ELF-1 (cell line): Measurements from ENCODE around the gene SLC5A10.
"Not testable (repeated sequence)": the region's sequence is repeated elsewhere in the genome, so short reads cannot be mapped to it uniquely, and the experiment has no call there.

Source experiments
- DNase-seq: peaks from one replicate; pipeline ENCODE4 v3.0.0-alpha.2; 2016; ENCODE audit warnings: low read depth, low spot score

The SLC5A10 gene

DNA sequence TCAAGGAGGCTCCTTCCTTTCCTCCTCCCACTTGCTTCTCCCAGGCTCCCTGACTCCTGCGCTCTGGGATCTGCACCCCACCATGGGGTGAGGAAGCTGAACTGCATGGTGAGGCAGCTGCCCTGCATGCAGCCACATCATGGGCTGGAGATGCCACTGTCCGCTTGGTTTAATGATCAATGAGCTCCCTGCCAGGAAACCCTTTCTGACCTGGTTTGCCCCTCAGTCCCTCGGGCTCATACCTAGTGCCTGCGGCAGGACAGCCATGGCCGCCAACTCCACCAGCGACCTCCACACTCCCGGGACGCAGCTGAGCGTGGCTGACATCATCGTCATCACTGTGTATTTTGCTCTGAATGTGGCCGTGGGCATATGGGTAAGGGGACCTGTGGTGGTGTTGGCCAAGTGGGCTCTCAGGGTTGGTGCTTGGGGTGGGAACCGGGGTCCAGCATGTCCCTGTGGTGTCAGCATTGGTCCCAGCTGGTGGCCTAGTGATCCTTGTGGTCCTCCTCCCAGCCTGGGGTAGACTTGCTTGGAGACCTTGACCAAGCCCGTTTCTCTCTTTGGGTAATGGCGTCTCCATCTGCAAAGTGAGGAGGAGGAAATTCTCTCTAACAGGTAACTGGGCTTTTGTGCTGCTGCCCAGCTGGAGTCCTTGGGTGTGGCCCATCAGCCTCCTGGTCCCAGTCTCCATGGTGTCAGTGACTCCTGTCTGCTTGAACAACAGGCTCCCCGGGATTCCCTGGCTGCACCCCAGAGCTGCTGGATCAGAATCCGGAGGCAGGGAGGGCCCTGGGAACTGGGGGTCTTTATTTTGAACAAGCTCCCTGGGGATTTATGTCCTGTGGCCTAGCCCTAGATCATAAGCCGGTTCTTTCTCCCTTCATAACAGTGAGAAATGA, at the start of gene SLC5A10:
SLC5A10 (plus strand) TSS at position 225 of the 902 bp plus-strand sequence; CDS start at position 266, 41 bp downstream.
- no peak for DNase-seq

DNA sequence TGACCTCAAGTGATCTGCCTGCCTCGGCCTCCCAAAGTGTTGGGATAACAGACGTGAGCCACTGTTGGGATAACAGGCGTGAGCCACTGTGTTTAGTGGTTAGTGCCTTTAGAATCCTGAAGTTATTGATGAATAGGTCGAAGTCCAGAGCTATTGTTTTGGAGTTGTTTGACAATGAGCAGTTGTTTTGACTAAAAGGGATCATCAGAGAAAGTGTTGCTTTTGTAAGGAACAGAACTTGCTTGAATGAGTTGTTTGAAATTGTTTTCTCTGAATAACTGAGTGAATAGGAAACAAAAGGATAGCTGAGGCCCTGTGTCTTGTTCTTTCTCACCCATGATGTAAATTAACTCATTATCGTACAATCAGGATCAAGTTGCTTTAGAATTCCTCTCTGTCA, 47.5 kb upstream of the SLC5A10 start:
- no peak for DNase-seq

DNA sequence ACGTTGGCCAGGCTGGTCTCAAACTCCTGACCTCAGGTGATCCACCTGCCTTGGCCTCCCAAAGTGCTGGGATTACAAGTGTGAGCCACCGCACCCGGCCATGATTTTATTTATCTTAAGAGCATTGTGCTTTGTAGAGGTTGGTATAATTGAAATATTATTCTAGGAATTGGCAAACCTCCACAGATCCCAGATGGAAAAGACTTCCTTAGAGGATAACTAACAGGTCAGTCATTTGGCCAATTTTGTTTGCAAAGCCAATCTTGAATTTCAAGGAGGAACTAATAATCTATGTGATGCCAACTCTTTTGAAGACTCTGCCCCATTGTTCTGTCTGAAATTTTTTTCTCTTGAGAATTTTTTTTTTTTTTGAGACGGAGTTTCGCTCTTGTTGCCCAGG, 46.7 kb upstream of the SLC5A10 start:
- no peak for DNase-seq

DNA sequence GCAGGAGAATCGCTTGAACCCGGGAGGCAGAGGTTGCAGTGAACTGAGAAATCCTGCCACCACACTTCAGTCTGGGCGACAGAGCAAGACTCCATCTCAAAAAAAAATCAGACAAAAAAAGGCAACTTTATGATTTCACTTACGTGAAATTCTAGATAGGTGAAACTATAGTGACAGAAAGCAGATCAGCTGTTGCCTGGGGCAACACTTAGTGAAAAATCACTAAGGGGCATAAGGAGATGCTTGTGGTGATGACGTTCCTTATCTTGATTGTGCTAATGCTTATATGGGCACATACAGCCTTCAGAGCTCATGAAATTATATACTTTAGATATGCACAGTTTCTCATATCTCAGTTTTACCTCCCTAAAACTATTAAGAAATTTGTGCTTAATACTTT, 41.6 kb upstream of the SLC5A10 start:
- no peak for DNase-seq

DNA sequence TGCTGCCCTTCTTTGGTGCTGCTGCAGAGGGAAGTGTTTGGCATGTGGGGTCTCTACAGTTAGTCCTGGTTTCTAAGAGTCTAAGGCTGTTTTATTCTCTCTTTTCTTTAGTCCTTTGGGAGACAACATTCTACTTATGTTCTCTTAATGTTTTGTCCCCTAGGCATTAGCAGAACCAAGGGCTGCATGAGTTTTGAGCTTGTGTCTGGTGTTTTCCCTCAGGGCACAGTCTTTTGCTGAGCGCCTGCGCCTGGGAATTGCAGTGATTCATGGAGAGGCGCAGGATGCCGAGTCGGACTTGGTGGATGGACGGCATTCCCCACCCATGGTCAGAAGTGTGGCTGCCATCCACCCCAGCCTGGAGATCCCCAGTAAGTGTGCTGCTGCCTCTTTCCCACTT, 41.1 kb upstream of the SLC5A10 start:
- peak; percentile 67 for DNase-seq

DNA sequence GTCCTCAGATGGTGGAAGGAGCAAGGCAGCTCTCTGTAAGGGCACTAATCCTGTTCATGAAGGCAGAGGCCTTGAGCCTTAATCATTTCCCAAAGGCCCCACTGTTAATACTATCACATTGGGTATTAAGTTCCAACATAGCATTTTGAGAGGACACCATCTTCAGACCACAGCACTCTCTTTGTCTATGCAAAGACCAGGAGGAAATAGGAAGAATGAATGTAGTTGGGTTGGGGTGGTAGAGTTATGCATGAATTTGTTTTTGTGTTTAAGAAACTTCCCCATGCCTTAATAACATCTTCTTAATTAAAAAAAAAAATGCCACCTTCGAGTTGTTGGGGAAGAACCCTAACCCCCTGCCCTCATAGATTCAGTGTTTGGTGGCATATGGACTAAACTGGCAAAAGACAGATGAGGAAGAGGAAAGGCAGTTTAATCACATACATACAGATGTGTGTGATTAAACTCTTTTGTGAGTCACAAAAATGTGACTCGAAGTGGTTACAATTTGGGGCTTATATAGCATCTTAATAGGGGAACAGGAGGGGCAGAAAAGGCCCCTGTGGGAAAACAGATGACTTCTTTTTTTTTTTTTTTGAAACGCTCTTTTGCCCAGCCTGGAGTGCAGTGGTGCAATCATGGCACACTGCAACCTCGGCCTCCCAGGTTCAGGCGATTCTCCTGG, 35.0 kb upstream of the SLC5A10 start:
- DNase-seq, result no peak

DNA sequence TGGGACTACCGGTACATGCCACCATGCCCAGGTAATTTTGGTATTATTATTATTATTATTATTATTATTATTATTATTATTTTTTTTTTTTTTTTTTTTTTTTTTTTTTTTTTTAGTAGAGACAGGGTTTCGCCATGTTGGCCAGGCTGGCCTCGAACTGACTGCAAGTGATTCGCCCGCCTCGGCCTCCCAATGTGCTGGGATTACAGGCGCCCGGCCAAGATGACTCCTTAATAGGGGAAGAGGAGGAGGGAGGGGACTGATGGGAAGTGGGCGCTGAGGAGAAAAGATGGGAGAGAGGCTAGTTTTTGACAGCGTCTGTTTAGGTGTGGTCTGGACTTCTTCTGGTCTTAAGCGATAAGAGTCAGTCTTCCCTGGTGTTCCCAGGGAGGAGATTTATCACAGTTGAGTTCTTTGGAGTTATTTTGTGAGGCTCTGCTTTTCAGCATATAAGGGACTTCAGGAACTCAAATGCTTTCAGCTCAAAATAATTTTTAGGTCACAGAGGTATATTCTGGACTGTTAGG, 34.4 kb upstream of the SLC5A10 start:
- DNase-seq, result no peak

DNA sequence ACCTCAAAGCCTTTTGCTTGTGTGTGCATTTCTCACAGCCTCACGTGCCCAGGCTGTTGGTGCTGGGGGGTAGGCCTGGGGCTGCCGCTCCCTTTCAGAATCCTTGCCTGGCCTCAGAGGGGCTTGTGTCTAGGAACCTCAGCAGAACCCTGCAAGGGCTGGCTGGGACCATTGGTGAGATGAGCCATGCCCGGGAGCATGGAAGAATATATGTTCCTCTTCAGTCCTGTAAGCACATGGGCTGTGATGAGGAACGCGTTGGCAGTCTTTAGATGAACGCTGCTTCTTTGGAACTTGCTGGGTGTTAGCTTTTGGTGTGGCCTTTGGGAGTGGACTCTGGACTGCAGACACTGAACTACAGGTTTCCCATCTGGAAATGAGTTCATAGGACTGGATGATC, 32.0 kb upstream of the SLC5A10 start:
- DNase-seq, result no peak

DNA sequence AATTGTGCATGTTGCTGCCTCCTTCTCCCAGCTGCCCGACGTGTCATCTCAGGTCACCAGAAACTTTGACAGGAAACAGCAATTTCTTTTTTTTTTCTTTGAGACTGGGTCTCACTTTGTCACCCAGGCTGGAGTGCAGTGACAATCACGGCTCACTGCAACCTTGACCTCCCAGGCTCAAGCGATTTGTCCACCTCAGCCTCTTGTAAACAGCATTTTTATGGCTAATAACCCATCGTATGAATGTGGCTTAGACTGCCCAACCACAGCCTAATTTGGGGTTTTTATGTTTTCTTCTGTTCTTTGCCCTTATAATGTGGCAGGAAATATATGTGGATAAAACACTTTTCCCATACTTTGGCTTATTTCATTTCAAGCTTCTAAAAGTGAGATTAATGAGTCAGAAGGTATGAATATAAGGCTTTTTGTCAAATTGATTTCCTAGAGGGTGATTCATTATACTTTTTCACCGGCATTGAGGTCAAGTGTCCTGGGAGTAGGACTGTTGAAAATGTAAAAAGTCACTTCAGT, 31.0 kb upstream of the SLC5A10 start:
- DNase-seq, result no peak

DNA sequence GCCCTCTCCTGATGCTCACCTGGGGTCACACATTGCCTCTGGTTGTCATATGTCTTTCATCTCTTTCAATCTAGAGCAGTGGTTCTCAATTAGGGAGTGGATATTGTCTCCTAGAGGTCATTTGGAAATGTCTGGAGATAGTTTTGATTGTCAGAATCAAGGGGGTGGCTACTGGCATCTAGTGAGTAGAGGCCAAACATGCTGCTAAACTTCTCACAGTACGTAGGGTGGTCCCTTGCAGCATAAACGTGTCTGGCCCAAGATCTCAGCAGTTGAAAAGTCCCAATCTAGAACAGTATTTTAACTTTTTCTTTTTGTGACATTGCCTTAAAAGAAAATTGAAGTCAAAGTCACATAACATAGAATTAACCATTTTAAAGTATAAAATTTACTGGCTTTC, 30.5 kb upstream of the SLC5A10 start:
- DNase-seq, result no peak

DNA sequence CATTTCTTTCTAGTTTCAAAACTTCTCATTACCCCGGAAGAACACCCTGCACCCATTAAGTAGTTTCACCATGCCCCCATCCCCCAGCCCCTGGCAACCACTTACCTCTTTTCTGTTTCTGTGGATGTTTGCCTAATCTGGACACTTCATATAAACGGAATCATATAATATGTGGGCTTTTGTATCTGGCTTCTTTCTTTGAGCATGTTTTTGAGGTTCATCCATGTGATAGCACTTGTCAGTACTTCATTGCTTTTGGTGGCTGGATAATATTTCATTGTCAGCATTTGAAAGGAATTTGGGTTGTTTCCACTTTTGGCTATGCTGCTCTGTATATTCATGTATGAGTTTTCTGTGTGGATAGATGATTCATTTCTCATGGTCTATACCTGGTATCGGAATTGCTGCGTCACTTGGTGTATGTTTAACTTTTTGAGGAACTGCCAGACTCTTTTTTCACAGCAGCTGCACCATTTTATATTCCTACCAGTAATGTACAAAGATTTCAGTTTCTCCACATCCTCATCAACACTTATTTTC, 30.0 kb upstream of the SLC5A10 start:
- DNase-seq, result no peak

DNA sequence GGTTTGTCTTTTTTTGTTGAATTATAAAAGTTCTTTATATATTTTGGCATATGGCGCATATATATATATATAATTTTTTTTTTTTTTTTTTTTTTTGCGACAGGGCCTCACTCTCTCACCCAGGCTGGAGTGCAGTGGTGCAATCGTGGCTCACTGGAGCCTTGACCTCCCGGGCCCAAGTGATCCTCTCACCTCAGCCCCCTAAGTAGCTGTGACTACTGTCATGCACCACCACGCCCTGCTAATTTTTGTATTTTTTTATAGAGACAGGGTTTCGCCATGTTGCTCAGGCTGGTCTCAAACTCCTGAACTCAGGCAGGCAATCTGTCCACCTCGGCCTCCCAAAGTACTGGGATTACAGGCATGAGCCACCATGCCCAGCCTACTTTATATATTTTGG, 29.4 kb upstream of the SLC5A10 start:
- DNase-seq, result not testable (repeated sequence)

DNA sequence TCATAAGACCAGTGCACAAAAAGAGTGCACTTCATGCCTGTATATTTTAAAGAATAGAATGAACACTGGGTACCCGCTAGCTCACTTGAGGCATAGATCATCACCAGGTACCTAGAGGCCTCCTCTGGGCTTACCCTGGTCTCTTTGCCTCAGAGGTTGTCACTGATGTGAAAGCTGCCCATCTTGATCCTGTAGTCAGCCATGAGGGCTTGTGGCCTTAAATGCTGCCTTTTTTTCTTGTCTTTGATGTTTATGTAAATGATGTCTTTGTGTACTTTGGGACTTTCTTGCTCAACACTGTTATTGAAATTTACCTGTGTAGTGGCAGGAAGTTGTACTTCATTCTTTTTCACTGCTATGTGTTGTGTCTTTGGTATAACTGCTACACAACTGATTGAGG, 26.8 kb upstream of the SLC5A10 start:
- no peak for DNase-seq

DNA sequence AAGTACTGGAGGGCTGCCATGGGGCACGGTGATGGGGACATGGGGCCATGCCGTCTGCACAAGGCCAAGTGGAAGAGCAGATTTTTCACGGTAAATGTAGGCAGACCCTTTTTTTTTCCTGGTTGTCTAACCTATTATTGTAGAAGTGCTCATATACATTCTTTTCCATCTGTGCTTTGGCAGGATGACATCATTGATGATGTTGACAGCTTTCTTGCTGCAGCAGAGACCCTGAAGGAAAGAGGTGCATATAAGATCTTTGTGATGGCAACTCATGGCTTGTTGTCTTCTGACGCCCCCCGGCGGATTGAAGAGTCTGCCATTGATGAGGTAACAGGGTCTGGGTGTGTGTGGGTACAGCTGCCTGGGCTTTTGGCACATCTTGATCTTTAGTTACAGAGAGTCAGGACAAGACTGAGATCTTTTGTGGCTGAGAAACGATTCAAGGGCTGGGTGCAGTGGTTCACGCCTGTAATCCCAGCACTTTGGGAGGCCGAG, 23.3 kb upstream of the SLC5A10 start:
- DNase-seq, result no peak

DNA sequence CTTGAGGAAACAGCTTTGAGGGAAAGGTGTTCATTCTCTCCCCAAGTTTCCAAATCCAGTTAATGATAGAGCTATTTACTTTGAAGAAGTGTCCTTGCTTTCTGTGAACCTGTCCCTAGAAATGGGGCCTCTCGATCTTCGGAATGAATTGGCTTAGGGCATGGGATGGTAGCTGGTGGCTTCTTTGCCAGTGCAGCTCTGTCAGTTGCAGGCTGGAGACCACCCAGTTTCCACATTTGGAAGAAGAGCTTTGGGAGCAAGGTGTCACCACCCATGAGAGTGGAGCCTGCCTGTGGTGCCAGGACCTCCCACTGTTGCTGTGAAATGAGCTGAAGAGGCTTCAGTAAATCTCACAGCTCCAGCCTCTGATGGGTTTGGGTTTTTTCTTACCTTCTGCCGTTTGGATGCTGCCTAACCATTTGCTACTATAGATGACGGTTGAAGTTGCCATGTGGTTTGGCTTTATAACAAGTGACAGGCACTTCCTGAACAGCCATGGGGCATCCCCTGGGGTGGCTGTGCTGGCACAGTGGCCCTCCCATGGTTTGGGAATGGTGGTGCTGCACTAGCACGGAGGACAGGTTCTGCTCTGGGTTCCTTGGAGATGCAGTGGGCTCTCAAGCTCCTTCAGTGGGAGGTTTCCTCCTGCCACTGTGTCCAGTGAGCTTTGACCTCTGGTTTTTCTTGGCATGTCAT, 19.5 kb upstream of the SLC5A10 start:
- no peak for DNase-seq

DNA sequence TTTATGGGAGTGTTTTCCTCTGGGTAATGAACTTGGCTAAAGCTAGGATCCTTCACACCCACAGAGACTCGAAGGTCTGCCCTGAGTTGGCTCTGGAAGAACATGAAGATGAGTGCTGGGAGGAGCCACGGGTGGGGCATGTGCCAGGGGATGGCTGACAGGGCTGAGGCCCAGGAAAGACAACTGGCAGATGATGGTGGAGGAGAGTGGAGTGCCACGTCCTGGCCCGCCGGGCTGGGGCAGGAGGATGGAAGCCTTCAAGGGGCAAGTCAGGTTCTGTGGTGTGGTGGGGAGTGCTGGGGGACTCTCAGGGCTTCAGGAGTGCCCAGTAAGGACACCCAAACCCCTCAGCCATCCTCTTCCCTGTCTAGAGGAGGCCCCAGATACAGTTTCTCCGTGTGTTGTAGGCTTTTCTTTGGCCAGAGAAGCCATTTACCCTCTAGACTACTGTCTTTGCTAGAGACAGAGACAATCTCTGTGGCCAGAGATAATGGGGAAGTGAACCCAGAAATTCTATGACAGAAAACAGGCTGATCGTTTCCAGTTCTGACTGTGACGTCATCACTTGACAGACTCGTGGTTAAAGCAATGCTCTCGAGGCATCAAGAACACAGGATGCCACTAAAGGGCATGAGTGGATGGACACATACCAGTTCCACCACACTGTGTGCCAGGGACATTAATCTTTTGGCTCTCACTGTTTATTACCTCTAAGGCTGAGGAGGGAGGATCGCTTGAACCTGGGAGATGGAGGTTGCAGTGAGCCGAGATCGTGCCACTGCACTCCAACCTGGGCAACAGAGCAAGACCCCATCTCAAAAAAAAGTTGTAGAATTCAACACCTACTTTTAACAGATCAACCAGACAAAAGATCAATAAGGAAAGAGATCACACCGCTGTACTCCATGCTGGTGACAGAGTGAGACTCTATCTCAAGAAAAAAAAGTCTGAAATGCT, 18.6 kb upstream of the SLC5A10 start:
- no peak for DNase-seq

DNA sequence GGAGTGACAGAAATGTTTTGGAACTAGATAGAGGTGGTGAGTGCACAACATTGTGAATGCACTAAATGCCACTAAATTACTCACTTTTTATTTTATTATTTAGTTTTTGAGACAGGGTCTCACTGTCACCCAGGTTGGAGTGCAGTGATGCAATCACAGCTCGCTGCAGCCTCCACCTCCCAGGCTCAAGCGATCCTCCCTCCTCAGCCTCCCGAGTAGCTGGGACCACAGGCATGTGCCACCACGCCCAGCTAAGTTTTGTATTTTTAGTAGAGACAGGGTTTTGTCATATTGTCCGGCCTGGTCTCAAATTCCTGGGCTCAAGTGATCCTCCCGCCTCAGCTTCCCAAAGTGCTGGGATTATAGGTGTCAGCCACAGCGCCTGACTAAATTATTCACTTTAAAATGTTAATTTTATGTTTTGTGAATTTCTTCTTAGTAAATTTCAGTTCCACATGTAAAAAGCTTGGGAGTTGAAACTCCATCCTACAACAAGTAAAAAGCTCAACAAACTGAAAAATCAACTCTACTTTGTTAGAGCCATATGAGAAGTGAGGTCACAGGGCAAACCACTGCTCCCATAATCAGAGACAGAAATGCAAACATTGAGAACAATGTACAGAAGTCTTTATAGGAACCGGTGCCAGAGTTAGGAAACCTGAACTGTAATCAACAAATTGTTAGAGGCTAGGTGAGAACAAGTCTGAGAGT, 13.8 kb upstream of the SLC5A10 start:
- DNase-seq, result no peak

DNA sequence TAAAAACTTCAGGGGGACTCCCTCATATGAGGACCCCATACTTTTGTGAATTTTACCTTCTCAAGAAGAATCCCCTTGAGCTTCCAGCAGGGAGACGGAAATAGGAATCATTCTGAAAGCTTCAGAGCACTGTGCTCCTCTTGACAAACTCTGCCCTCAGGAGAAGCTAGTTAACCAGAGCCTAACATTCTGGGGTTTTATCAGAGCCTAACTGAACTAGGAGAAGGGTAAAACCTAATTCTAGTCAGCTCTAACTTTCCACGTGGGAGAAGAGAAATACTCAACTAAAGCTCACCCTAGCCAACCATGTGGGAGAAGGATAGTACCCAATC, 13.3 kb upstream of the SLC5A10 start:
- no peak for DNase-seq

DNA sequence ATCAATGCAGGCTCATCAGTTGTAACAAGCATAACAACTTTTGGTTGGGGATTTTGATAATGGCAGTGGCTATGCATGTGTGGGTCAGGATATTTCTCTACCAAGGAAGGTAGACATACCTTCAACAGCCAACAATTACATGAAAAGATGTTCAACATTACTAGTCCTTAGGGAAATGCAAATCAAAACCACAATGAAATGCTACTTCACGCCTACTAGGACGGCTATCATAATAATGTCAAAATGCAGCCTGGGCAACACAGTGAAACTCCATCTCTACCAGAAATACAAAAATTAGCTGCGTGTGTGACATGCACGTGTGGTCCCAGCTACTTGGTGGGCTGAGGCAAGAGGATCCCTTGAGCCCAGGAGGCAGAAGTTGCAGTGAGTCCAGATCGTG, 7.3 kb upstream of the SLC5A10 start:
- no peak for DNase-seq

DNA sequence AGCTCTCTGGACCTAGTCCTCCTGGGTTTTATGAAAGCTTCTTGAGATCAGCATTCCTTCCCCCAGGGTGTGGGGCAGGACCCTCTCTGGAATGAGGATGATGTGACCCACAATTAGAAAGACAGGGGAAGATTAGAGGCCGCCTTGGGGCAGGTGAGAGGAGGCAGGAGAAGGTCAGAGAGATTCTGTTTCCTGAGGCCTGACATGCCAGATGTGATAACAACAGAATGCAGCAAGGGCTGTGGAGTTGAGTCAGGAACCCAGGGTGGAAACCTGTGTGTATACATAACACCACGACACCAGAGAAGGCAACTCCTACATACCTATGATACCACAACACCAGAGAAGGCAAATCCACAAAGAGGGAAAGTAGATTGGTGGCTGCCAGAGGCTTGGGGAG, 5.4 kb upstream of the SLC5A10 start:
- peak; percentile 96 for DNase-seq
